HG03097 (cell line): Measurements from ENCODE around the gene DGKI.

ENCODE experiments used
- ATAC-seq: cut with Tn5 transposase; IDR thresholded peaks from one replicate; pipeline ENCODE4 v1.9.1; 2021; ENCODE audit not compliant: unreplicated experiment, low FRiP score

The DGKI gene

DNA sequence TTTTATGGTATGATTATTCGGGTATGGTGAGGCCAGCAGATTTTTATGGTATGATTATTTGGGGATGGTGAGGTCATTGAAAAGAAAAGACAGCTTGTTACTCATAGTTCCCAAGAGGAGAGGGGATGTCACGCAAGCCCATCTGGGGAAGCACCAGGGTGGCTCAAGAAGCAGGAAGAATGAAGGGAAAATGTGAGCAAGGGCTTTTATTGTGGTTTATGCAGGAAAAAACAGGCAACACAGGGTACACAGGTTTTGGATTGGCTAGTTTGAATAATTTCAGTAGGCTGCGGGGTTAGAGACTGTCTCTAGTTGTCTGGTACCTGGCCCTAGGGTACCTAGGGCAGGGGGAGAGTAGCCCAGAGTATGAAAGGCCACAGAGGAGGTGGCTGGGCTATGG is 26.8 kb upstream of the DGKI start:
- ATAC-seq, result no peak

DNA sequence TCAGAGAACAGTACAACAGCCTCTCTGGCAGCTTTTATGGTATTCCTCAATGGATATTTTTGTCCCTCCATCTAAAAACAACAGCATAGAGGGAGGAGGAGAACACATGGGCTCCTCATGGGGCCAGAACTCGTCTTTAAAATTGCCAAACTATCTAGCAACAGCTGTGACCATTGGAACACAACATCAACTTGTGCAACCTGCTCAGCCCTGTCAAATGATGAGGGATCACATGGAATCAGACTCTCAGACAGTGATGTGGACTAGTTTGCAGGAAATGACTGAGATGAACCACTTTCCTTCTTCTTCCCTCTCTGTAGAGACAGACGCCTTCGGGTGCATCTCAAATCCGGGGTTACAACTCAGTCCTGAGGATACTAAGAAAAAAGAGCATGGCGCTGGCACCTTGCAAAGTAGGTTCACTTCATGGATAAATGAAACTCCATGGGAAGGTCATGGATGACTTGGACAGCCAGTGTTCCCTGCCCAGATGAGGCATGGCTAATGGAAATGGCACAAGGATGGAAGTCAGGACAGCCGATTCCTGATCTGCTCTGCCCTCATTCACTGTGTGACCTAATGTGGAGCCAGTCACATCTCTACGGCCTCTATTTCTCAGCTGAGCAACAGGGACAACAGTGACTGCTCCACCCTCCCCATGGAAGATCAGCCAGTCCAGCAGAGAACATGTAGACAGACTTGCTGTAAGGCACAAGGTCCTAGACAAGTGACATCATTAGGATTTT is 24.6 kb upstream of the DGKI start:
- no peak for ATAC-seq

DNA sequence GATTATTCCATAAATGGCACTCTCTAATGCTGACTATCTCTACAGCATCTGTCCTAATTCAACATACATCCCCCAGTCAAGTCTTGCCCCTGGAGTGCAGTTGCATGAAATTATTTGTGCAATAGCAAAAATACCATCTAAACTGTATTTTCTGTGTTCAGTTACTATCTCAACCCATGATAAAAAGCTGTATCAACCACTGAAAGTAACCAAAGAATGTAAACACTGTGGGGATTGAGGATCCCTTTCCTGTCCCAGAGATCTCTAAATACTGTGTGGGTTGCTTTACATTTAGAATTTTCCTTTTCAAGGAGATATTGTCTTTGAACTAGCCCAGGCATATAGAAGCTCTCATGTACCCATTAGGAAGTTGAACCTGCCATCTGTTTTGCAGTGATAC is 23.9 kb upstream of the DGKI start:
- ATAC-seq, result no peak

DNA sequence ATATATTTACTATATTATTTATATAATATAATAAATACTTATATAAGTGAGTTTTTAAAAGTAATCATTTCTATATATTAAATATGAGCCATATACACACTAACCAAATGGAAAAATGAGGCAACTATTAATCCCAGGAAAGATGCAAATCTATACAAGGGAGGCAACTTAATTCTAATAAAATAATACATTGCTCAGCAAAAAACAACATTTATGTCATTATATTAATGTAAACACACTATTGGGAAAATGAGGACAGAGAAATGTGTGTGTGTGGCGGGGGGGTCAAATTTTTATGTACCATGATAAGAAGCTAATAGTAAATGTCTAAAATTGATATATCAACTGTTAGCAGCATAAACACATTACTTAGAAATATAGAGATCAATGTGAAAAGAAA is 23.3 kb upstream of the DGKI start:
- ATAC-seq, result no peak

DNA sequence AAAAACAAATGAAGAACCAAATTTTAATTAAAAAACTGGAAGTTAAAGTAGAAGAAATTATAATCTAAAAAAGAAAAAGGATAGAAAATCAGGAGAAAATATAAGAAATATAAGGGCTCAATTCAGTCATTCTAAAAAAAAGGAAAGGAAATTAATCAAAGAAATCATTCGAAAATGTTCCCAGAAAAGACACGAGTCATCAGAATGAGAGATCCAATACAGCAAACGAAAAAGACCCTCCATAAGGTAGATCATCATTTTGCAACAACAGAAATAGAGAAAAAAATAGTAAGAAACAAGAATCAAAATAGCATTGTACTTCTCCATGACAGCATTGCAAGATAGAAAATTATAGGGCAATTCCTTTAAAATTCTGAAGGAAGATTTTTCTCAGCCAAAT is 22.5 kb upstream of the DGKI start:
- no peak for ATAC-seq

- ATAC-seq, result no peak
These were observed 20.5 kb upstream of the DGKI start for GRCh38 chr7:137867289-137867688.

DNA sequence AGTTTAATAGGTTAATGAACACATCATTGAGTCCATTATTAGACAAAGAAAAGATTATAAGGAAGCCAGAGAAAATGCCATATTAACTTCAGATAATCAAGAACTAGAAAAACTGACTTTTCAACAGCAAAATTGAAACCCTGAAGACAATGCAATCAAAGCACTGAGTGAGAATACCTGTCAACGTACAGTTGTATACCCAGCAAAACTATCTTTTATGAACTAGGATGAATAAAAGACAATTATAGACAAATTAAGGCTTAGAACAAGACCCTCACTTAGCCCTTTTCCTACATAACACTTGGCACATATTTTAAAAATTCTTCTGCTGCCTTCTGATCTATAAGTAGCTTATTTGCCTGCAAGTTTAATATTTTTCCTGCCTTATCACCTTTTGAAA is 19.0 kb upstream of the DGKI start:
- ATAC-seq, result no peak

DNA sequence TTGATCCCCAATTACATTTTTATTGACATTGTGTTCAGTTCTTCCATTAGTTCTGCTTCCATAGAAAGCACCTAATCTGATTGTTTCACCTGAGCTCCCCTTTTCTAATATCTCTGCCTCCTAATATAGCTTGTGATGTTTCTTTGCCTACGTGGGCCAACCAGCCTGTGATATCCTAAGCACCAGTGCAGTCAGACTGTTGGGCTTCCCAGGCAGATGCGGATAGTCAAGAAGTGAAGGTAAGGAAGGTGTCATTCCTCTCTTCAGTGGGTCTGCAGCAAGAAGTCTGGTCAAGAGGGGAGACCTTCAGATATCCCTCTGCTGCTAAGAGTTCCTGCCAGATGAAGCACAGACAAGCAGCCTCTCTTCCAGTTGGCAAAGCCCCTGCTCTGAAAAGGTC is 16.2 kb upstream of the DGKI start:
- no peak for ATAC-seq

GRCh38 chr7:137862358-137862757 is 15.6 kb upstream of the DGKI start:
- no peak for ATAC-seq

DNA sequence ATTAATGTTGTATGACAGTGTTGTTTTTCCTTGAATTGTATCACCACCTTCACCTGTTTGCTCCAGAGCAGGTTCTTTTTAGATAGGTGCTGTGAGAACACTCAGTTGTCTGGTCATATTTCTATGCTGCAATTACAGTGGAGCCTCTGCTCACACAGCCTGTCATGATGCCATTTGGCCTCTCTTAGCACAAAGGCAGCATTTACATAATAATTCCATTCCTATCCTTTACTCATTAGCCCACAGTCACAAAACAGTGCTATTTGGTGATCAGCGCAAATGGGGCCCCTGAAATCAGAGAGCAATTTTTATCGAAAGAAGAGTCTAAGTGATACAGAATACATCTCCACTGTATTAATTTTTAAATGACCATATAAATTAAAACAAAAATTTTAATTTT is 13.8 kb upstream of the DGKI start:
- ATAC-seq, result no peak

DNA sequence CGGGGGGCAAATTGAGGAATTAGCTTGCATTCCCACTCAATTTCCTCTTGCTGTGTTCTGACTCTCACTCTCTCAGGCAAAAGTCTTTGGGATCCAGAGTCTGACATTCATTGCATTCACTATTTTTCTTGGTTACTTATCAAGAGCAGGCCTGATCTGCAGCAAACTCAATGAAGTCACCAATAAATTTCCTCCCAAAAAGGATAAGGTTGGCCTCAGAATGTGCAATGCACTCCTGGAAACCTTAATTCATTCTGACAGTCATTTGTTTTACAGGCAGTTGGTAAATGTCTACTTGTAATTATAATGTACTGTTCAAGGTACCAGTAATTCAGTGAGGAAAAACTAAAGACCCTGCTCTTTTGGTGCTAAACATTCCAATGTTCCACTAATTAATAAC is 6.3 kb upstream of the DGKI start:
- ATAC-seq, result no peak

- ATAC-seq, result no peak
These were observed 5.3 kb upstream of the DGKI start for GRCh38 chr7:137852108-137852507.

GRCh38 chr7:137850972-137851945 is 4.5 kb upstream of the DGKI start:
- no peak for ATAC-seq

DNA sequence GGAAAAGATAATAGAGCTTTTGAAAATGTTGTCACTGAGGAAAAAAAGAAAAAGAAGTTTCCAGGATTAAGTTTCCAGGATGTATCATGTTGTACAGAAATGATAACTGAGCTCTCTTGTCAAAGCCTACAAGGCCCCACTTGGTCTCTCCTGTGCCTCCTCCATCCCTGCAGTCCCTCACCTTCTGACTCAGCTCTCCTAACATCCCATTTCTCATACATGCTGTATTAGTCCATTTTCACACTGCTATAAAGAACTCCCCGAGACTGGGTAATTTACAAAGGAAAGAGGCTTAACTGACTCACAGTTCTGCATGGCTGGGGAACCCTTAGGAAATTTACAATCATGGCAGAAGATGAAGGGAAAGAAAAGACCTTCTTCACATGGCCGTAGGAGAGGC is 3.8 kb upstream of the DGKI start:
- no peak for ATAC-seq

DNA sequence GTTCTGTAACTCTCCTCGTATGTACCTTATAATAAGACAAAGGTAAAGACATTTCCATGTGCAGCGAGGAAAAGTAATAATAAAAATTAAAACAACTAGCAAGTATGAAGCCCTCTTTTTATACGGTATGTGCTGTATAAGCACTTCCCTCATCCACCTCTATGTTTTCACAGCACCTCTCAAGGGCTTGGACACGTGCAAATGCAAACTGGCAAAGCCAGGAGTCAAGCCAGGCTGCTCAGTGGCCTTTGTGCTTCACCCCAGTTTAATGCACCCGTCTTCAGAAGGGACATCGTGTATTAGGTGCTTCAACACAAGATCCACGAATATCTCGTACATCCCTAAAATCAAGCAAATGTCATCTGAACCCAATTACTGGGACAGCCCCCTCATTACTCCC is 1.3 kb upstream of the DGKI start:
- no peak for ATAC-seq

GRCh38 chr7:137847568-137848050 is 835 bp upstream of the DGKI start:
- no peak for ATAC-seq

DNA sequence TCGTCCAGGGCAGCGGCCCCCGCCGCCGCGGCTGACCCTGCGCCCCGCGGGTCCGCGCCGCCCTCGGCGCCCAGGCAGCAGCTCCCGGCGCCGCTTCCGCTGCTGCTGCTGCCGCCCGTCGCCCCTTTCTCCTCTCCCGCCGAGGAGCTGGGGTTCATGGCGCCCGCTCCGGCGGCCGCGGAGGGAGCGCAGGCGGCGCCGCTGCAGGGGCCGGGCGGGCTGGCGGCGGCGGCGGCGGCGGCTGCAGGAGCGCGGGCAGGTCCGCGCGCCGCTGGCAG is 286 bp downstream of the DGKI start:
- no peak for ATAC-seq

- ATAC-seq, result no peak
These were observed 1.9 kb downstream of the DGKI start for GRCh38 chr7:137844677-137845425.

DNA sequence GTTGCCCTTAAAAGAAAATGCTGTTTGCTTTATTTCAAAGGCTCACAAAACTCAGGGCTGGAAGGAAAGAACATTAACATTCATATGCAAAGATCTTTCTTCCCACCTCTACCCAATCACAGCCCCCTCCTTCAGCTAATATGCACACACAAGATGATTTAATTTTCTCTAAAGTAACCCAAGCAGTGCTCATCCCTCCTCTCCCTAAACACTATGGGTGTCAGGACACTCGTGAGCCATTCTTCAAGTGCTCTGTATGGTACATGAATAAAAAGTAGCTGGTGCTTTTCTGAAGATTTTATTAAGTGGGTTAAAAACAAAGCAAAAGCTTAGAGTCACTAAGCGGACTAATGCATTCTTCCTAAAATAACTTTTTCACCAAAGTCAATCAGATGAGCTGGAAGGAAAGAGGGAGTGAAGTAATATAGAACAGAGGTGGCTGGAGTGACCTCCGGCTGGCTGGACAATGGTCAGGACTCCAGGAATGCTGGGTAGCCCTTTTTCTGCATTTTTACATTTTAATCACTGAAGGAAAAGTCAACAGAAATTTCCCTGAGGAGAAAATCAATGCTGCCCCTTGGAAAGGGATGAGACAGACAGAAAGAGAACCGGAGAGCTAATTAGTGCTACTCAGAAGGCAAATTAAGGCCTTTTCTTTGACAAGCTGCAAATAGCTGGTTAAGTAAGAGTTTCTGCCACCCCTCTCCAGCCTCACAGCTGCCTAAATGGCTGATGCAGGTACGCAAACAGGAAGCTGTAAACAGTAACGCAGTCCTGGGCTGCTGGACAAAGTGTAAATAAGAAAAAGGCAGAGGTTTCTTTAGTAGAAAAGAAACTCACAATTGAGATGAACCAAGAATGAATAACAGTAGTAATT is 6.6 kb downstream of the DGKI start:
- no peak for ATAC-seq

DNA sequence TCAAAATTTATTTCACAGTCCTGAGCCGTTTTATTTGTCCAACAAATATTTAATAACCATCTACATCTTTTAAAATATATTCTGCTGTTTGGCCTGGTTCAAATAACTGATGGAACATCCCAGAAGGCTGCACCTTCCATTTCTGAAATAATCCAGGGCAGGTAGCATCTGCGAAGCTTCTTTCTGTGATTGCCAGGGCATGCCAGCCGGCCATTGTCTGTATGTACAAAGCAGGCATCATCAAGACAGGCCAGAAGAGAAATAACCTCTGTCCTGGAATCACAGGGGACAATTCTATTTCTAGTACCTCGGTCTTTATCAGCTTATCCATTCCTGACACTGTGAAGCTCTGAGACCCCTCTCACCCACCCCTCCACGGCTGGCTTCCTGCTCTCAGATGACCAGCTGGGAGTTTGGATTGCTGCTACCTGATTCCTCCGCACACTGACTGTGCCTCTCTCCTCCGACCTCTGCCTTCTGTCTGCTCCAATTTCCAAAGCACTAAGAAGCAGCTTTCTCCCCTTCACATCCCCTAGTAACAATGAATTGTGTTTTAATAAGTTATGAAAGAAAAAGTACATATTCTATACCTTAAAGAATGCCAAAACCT is 8.0 kb downstream of the DGKI start:
- no peak for ATAC-seq
